NAMALWA (cell line): ENCODE data around the gene PLVAP.
A peak's percentile ranks its signal among the peaks of the same experiment; 100 is the strongest.
"Not testable (repeated sequence)": the region's sequence is repeated elsewhere in the genome, so short reads cannot be mapped to it uniquely, and the experiment has no call there.

Source experiments
- DNase-seq: peaks from one replicate; pipeline ENCODE4 v3.0.0-alpha.2; 2015; ENCODE audit warnings: low spot score

The PLVAP gene

DNA sequence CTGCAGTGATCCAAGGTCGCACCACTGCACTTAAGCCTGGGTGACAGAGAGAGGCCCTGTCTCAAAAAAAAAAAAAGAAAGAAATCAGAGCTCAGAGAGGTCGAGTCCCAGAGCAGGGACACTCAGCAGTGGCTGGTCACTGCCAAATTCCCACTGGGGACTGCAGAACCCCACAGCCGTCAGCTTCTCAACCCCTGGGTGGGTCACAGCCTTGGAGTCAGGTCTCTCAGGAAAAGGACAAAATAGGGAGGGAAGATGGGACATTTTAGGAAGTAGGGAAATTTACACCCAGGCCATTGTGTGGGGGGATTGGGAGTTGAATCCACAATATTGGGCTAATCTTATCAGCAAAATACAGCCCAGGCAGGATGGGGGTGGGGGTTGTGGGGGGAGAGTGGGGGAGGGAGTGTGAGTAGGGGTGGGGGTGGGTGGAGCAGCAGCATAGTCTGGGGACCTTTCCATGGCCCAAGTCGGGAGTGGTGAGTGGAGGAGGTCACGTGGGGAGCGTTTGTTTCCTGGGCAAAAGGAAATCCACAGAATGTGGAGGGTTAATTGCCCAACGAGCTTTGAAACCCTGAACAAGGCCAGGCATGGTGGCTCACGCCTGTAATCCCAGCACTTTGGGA, 21.9 kb upstream of the PLVAP start:
- DNase-seq = no peak

DNA sequence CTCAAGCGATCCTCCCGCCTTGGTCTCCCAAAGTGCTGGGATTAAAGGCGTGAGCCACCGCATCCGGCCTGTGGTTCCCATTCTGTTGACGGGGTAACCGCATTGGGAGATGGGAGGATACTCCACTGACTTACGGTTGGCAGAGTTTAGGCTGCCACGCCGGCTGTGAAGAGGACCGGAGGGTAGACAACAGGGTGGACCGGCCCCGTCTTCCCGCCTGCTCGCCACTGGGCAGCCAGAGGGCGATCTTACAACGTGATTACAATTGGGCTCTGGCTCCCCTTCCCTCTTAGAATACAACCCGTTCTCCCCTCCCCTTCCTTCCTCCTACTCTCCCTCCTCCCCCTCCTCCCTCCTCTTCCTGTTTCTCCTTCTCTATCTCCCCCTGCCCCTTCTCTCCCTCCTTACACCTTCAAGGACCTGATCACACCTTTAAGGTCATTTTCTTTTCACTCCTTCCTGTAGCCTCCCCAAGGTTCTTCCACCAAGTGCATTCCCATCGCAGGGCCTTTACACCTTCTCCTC, 17.8 kb upstream of the PLVAP start:
- DNase-seq = no peak

DNA sequence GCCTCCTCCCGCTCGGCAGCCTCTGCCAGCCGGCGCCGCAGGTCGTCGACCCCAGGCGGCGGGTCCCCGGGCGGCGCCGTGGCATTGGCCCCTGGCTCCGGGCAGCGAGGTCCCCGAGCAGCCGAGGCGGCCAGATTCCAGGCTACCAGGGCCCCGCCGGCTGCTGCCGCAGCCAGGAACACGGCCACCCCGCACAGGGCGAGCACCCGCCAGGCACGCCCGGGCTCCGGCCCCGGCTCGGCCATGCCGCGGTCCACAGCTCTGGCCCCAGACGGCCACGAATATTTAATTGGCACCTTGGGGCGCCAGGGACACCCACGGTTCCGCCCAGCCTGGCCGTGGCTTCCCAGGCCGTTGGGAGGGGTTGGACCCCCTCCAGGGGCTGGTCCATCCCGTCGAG, 16.8 kb upstream of the PLVAP start, which contains the start of gene CCDC194:
Gene CCDC194 (minus strand): TSS at position 283 of the 400 bp plus-strand sequence. CDS start 38 bp downstream, at position 245.
- DNase-seq = no peak

DNA sequence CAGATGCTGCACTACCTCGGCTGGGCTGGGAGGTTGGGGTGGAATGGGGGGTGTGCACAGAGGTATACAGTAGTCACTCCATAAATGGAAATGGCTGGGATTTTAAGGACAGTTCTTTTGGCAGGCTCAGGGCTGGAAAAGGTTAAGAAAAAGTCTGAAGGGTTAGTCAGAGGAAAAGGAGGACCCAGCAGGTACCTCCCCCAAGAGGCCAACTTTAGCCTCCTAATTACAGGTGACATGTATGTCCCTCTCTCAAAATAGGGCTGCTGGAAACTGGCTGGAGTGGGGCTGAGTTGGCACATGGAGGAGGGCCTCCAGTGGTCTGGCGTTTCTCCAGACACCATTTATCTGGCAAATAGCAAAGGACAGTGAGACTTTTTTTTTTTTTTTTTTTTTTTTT, 15.9 kb upstream of the PLVAP start:
- DNase-seq = no peak

DNA sequence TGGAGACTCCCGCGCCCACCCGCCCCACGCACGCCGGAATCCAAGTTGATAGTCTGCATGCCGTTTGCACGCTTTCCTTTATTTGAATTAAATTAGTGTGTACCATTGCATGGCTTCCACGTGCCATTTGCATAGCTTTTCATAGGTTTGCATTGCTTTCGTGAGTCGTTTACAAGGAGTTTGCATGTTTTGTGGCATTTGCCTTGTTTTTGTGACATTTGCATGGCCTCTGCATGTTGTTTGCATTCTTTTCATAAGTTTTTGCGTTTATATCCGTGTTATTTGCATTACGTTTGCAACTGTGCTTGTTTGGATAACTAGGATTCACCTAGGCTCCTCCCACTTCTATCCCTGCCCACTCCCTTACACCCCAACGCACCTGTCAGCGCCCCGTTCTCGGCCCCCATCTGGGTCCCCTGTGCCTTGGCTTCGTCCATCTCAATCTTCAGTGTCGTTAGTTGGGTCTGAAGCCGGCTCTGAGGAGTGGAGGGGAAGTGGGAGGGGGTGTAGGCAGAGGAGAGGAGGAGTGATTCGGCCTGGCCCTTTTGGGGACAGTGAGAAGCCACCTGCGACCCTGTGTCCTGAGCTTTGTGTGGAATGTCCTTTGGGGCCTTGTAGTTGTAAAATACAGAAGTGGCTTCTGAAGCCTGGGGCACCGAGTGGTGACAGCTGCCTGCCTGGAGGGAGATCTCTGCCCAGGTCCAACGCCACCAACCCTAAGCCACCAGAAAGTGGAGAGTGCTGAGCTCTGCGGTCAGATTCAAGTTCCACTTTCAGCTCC, 14.4 kb upstream of the PLVAP start:
- DNase-seq = peak; percentile 93

DNA sequence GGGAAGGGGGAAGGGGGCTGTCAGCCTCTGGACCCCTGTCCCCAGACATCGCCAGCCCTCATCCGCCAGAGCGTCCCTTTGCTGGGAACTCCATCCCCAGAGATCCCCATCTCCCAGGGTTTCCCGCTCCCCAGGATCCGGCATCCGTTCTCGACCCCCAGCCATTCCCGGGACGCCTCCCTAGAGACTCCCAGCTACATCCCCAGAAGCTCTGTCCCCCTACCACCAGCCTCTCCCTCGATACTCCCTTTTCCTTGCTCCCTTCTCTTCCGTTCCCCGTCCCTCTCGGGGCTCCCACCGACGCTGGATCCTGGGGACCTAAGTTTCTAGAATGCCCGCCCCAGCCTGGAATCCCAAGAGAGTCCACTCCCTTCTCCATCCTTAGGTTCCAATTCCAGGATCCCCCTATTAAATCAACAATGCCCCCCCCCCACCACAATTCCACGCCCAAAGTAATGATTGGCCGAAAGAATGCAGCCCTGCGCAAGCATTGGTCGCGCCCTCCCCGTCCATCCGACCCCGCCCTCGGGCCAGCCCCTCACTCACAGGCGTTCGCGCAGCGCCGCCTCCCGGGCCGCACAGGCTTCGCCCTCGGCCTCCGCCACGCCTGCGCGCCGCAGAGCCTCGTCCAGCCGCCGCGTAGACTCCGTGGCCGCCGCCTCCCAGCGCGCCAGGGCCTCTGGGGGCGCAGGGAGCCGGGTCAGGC, 13.7 kb upstream of the PLVAP start:
- DNase-seq = peak; percentile 94

DNA sequence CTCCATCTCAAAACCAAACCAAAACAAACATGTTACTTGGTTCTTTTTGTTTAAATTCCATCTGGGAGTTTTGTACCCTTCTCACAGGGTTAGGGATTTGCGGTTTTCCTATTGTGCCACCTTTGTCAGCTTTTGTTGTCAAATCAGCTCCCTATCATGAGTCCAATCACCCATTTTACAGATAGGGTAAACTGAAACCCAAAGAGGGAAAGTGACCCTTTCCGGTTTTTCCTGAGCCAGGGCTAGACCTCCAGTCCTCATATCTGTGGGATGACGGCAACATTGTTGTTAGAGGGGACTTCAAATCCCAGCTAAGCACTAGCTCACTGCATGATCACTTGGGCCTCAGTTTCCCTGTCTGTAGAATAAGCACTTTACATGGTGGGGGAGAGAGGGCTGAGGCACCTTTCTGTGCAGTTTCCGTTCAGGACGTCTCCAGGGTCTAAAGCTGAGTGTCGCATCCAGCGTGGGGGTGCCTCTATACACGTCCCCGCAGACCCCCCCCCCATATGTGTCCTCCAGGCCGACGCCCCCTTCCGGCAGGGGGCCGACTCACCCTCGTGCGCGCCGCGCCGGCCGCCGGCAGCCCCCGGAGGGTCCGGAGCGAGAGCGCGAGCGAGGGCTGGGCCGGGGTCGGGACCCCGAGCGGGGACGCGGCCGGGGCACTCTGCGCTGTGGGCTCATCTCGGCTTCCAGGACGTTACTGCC, 13.0 kb upstream of the PLVAP start:
- DNase-seq = no peak

DNA sequence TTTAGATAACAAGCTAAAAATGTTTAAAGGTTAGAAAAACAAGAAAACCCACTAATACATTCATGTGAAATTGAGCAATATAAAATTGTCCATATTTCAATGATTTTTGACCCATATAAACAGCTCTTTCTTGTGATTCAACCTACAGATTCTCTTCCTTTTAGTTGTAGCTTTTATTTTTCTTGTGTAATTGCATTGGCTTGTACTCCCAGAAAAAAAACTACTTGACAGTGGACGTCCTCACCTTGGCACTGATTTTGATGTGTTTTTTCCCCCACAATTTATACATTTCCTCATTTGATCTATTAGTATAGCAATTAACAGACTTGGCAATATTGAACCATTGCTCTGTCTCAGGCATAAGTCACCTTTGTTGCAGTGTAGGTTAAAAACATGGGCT, 12.1 kb upstream of the PLVAP start:
- no peak for DNase-seq

DNA sequence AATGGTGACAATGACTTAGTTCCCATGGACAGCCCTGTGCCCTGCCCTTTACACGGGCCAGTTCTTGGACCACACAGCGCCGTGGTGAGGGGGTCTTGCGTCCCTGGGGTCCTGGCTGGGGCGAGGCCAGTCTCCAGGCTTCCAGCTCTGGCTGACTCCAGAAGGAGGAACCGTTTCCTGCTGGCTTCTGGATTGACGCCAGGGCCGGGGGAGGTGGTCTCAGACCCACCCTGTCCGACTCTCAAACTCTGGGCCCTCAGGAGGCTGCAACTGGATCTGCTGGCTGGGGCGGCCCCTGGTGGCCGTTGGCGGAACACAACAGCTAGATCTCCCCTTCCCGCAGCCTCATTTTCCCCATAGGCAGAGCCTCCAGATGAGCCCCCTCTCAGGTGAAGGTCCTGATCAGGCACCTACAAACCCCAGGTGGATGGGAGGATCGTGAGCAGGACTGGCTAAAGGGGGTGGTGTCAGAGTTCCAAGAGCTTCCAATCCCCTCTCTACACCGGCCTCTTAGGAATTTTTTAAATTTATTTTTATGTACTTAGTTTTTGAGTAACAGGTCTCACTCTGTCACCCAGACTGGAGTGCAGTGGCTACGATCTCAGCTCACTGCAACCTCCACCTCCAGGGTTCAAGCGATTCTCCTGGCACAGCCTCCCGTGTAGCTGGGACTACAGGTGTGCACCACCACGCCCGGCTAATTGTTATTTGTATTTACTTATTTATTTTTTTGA, 8.9 kb upstream of the PLVAP start:
- DNase-seq = peak; percentile 79

DNA sequence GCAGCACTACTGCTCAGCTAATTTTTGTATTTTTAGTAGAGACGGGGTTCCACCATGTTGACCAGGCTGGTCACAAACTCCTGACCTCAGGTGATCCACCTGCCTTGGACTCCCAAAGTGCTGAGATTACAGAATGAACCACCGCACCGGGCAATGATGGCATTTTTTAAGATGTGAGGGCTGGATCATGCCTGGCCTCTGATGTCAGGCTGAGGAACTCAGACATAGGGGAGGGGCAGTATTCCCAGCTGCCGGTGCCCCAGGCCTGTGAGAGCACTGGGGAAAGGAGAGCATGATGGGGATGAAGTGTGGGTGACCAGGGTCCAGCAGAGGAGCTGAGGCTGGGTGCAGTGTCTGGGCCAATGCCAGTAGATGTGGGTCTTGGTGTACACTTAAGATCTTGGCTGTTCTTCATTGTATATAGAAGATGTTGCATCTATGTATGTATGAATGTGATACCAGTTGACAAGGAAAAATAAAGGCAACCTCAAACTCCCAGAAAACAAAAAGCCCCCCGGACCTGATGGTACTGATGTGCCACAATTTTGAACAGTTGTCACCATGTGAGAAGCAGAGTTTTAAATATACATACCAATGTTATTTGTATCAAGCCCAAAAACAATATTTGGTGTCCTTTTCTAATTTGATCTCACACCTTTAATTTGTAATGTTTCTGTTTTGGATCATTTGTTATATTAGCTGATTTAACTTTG, 3.4 kb upstream of the PLVAP start:
- DNase-seq = no peak

DNA sequence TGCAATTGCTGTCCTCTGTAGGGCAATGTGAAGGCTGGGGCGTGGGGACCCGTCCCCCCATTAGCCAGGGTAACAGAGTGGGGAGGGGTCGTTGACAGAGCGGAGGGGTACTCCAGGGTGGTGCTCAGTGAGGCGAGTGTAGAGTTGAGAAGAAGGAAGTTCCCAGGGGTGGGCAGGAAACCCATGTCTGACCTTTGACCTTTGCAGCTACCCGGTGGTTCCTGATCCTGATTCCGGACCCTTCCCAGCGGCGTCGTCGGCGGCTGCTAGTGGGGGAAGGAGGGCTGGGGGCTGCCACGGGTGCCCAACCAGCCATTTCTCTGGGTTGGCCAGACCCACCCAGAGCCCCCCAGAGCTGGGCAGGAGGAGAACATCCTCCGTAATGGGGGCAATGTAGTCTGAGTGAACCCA, 2.1 kb upstream of the PLVAP start:
- no peak for DNase-seq

DNA sequence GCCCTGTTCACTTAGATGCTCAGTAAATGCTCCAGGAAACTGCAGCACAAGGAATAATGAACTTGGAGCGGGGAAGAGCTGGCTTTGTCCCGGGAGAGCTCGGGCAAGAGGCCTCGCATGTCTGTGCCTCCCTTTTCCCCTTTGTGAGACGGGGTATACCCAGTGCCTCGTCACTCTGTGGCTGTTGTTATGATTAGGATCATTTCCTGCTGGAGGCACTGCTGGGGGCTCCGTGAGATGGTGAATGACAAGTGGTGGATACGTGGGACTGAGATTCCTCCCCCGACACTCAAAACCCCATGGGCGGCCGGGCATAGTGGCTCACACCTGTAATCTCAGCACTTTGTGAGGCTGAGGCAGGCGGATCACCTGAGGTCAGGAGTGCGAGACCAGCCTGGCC, 1.1 kb upstream of the PLVAP start:
- DNase-seq = no peak

DNA sequence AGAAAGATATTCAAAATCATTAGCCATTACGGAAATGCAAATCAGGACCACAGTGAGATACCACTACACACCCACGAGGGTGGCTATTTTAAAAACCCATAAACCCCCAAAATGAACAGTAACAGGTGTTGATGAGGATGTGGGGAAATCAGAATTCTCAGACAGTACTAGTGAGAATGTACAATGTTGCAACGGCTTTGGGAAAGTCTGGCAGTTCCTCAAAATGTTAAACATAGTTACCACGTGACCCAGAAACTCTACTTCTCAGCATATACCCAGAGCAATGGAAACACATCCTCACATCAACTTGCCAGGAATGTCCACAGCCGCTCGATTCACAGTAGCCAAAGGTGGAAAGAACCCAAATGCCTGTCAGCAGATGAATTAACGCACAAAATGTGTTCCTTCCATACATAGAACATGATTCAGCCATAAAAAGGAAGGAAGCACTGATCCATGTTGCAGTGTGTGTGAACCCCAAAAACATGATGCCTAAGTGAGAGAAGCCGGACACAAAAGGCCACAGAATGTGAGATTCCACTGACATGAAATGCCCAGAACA, 7.0 kb downstream of the PLVAP start:
- DNase-seq = peak; percentile 87

DNA sequence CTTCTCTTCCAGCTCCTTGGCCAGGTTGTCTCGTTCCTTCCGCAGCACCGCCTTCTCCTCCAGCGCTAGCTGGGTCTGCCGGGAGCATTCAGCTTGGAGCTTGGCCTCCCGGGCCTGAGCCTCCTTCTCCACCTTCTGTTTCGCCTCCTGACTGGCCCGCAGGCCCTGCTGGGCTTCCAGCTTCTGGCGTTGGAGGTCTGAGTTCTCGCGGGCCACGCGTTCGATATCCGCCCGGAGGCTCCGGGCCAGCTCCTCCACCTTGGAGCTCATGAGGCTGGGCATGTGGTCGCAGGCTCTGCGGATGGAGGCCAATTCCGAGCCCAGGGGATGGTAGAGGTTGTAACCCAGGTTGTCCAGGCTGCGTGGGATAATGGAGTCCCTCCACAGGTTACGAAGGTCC, 11.8 kb downstream of the PLVAP start:
- DNase-seq = no peak

DNA sequence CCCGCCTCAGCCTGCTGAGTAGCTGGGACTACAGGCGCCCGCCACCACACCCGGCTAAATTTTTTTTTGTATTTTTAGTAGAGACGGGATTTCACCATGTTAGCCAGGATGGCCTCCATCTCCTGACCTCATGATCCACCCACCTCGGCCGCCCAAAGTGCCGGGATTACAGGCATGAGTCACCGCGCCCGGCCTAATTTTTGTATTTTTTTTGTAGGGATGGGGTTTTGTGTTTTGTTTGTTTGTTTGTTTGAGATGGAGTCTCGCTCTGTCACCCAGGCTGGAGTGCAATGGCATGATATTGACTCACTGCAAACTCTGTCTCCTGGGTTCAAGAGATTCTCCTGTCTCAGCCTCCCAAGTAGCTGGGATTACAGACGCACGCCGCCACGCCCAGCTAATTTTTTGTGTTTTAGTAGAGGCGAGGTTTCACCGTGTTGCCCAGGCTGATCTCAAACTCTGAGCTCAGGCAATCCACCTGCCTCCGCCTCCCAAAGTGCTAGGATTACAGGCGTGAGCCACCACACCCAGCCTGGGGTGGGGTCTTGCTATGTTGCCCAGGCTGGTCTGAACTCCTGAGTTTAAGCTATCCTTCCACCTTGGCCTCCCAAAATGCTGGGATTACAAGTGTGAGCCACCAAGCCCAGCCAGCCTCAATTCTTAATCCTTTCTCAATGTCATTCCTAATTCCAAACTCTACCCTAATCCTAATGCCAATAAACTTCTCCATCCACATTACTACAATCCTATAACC, 13.1 kb downstream of the PLVAP start:
- DNase-seq = not testable (repeated sequence)

DNA sequence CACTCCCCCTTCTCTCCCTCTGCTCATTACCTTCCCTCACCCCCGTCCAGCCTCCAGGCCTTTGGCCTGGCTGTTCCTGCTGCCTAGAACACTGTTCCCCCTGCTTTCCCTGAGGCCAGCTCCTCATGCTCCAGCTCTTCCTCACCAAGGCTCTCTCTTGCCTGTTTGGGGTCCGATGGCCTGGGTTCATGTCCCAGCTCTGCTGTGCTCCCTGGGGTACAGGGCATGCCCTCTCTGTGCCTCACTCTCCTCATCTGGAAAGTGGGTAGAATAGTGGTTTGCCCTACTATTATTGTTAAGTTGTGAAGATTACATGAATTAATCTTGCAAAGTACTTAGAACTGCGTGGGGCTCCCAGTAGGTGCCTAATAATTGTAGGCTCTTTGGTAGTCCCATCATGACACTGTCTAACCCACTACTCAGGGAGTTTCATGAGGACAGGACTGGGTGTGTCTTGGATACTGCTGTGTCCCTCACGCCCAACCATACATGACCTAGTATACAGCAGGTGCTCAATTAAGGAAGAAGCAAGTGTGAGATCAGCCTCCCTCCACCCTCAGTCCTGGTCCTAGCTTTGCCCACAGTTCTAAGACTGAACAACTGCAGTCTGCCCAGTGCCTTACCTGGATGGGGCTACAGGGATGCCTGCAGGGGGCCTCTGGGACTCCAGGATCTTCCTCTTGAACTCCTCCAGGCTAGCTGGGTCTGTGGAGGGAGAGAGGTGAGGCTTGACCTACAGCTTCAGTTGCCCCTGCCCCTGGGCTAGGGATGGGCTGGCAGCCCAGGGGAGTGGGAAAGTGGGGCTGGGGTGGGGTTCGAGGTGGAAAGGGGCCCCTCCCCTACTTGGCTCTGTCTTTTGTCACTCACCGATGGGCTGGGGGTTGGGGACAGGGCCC, 17.0 kb downstream of the PLVAP start:
- no peak for DNase-seq

DNA sequence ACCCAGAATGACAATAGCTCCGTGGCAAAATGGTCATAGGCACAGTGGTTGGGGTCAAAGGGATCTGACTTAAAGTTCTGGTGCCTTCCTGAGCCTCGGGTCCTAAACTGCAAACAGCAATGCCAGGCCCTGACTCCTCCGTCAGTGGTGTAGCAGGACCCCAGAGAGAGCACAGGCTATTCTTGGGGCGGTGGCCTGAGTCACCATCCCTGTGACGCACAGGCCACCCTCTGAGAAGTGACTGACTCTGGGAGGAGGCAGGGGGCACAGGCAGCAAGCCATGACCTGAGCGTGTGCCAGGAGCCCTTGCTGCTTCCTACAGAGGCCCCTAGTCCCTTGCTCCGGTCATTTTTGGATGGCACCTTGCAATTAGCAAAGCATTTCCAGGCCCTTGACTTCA, 18.7 kb downstream of the PLVAP start:
- no peak for DNase-seq

DNA sequence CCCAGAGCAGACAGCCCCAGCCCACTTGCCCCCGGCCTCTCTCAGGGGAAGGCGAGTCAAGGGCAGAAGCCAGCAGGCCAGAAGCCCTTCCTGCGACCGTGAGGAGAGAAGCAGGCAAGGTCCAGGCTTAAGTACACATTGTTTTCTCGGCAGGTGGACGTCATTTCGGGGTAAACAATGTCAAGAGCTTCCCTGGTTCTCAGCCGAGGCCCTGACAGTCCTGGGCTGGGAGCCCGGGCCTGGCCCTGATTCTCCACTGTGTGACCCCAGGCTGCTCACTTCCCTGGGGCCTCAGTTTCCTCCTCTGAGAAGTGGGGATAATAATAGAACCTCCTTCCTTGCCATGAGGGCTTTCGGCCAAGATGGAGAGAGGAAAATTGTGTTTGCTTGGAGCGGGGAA, 19.4 kb downstream of the PLVAP start:
- DNase-seq = no peak
